ENCODE data around the gene LMAN1. TPM values are rescaled to one million over a fixed set of nuclear protein-coding genes. Genes with fewer than 3 reads are reported as not detected.
A peak's percentile ranks its signal among the peaks of the same experiment; 100 is the strongest.

Gene LMAN1
- total and polyA plus RNA-seq, 2 donors: 28.4 to 161 TPM

DNA sequence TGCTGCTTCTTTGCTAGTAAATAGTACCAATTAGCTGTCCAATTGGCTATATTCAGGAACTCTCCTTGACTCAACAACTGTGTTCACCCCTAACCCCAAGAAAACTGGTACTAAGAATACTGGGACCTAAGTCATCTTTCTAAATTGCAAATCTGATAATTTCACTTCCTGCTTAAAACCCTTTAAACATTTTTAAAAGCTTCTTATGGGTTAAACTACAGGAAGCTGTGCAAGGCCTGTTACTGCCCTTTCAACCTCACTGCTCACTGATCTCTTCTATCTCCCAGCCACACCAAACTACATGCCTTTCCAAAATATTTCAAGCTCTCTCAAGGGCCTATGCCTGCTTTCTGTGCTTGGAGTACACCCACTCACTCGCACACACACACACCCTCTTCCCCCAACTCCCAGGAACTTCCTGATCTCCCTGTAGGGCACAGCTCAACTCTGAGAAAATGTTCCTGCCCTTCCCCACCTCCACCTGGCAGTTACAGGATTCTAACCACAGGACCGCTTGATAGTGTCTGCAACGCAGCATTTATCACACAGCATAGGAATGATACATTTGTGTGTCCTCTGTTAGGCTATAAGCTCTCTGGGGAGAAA lies 6.7 kb downstream of the LMAN1 start:
- no peak overlapping the region for H3K27ac ChIP-seq (ENCODE audit: low read depth)
- H3K4me1 ChIP-seq (ENCODE audit: insufficient read depth): no peaks in the 10 kb centered on the region
- H3K4me3 ChIP-seq (ENCODE audit: low read depth, low read length): no peak overlapping the region
- peaks cover 7% of the 10 kb centered on the region for H3K36me3 ChIP-seq (ENCODE audit: insufficient read depth)
- DNase-seq (ENCODE audit: extremely low spot score): no peak
- WGBS: 91% methylated on average over 3 of the region's 3 CpGs

DNA sequence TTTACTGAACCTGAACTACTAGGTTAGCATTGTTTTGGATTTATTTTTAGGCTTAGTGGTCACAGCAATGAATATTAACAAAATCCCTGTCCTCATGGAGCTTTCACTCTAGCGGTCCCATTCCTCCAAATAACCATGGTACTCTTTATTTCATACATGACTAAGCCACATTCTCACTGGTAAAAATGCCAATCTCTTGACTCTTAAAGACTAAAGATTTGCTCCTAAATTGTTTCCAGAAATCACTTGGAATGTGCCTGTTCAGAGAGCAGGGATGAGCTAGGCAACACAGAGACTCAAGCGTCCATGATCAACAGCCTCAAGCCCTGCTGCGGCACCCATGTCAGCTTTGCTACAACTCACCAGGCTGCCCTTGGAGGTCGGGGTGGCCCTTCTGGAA lies 13.5 kb downstream of the LMAN1 start:
- no peak overlapping the region for H3K4me3 ChIP-seq (ENCODE audit: low read depth, low read length)
- no peak overlapping the region for H3K27ac ChIP-seq (ENCODE audit: low read depth)
- no peak for DNase-seq (ENCODE audit: extremely low spot score)
- peaks cover 7% of the 10 kb centered on the region for H3K36me3 ChIP-seq (ENCODE audit: insufficient read depth)
- no peaks in the 10 kb centered on the region for H3K4me1 ChIP-seq (ENCODE audit: insufficient read depth)
- WGBS: 98% methylated on average over 4 of the region's 4 CpGs

DNA sequence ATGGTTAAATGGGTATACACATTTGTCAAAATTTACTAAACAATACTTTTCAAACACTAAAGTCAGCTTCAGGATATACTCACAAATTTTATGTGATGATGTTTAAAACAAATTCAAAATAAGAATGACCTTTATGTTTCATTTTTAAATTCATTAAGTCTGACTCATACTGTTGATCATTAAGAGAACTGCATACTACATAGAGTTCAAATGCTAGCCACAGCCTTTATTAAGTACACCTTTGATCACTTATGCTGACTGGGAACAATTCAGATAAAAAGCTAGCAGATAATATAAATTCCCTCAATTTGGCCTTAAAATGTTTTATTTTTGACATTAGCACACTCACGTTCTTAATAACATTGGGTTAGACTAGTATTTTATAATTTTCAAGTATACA lies 14.1 kb downstream of the LMAN1 start:
- no peaks in the 10 kb centered on the region for H3K4me1 ChIP-seq (ENCODE audit: insufficient read depth)

DNA sequence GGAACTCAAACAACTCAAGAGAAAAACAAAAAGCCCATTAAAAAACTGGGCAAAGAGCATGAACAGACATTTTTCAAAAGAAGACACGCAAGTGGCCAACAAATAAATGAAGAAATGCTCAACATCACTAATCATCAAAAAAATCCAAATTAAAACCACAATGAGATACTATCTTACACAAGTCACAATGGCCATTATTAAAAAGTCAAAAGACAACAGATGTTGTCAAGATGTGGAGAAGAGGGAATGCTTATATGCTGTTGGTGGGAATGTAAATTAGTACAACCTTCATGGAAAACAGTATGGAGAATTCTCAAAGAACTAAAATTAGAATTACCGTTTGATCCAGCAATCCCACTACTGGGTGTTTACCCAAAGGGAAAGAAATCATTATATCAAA lies 15.1 kb downstream of the LMAN1 start:
- Histone ChIP-seq H3K36me3 (ENCODE audit: insufficient read depth) (peaks cover 8% of the 10 kb centered on the region), H3K27ac (ENCODE audit: low read depth) (no peak overlapping the region), H3K4me1 (ENCODE audit: insufficient read depth) (no peaks in the 10 kb centered on the region), H3K4me3 (ENCODE audit: low read depth, low read length) (no peak overlapping the region)
- no peak for DNase-seq (ENCODE audit: extremely low spot score)
- 97% methylated on average over 2 of the region's 2 CpGs for WGBS

More for the DNA sequence above, 14.1 kb downstream of the LMAN1 start:
- Histone ChIP-seq H3K4me3 (ENCODE audit: low read depth, low read length) (no peak overlapping the region), H3K27ac (ENCODE audit: low read depth) (no peak overlapping the region), H3K36me3 (ENCODE audit: insufficient read depth) (peaks cover 5% of the 10 kb centered on the region)
- 65% methylated on average over 1 of the region's 1 CpG for WGBS
- DNase-seq (ENCODE audit: extremely low spot score): no peak

DNA sequence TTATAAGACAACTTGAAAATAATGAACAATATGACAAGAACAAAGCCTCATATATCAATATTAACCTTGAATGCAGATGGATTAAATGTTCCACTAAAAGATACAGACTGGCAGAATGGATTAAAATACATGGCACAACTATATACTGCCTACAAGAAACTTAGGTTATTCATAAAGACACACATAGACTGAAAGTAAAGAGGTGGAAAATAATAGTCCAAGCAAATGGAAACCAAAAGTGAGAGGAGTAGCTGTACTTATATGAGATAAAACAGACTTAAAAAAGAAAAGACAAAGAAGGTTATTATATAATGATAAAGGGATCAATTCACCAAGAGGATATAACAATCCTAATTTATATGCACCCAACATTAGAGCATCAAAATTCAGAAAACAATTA lies 18.2 kb downstream of the LMAN1 start:
- H3K4me1 ChIP-seq (ENCODE audit: insufficient read depth): no peaks in the 10 kb centered on the region
- no peak for DNase-seq (ENCODE audit: extremely low spot score)
- no peak overlapping the region for H3K27ac ChIP-seq (ENCODE audit: low read depth)
- peaks cover 10% of the 10 kb centered on the region for H3K36me3 ChIP-seq (ENCODE audit: insufficient read depth)
- no peak overlapping the region for H3K4me3 ChIP-seq (ENCODE audit: low read depth, low read length)

DNA sequence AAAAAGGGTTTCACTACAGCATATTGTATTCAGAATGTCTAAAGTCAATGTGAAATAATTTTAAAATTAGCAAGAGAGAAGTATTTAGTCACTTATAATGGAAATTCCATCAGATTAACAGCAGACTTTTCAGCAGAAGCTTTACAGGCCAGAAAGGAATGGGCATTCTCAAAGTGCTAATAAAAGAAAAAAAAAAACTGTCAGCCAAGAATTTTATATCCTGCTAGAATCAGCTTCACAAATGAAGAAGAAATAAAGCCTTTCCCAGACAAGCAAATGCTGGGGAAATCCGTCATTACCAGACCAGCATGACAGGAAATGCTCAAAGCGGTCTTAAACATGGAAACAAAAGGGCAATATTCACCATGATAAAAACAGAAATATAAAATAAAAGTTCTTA lies 18.8 kb downstream of the LMAN1 start:
- no peak for DNase-seq (ENCODE audit: extremely low spot score)
- H3K4me3 ChIP-seq (ENCODE audit: low read depth, low read length): no peak overlapping the region
- no peaks in the 10 kb centered on the region for H3K4me1 ChIP-seq (ENCODE audit: insufficient read depth)
- no peak overlapping the region for H3K27ac ChIP-seq (ENCODE audit: low read depth)
- peaks cover 10% of the 10 kb centered on the region for H3K36me3 ChIP-seq (ENCODE audit: insufficient read depth)
- WGBS: 96% methylated on average over 2 of the region's 2 CpGs

DNA sequence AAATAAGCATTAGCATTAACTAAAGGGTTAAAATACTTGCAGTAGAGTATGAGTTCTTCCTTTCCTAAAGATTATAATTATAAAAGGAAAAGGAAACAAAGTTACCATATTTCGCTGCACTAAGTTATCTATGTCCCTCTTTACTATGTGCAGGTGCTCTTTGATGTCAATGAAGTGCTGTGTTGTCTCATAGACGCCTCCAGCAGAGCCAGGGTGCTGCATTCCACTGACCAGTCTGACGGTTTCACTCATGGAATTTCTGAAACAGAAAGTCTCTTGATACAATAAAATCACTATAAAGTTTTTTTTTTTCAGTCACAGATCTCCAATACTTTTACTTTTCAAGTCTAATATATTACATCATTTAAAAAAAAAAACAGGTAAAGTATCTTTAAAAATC lies 26.1 kb downstream of the LMAN1 start:
- Histone ChIP-seq H3K36me3 (ENCODE audit: insufficient read depth) (peaks cover 5% of the 10 kb centered on the region), H3K4me1 (ENCODE audit: insufficient read depth) (no peaks in the 10 kb centered on the region), H3K4me3 (ENCODE audit: low read depth, low read length) (no peak overlapping the region), H3K27ac (ENCODE audit: low read depth) (no peak overlapping the region)
- no peak for DNase-seq (ENCODE audit: extremely low spot score)
- 52% methylated on average over 3 of the region's 3 CpGs for WGBS

DNA sequence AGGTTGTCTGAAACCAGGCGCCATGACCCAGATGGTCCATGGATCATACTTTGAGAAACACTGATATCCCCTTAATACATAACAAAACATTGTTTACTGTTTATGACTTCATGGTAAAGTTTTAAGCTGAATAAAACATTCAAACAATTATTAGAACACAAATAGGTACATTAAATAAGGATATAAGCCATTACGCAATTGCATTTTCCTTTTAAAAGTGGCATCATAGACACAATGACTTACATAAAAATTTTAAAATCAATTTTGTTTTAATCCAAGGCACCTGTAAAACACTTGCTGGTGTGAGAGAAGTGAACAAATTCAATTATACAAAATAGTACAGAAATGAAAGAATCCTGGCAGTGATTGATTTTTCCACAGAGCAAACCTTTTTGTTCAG lies 30.4 kb downstream of the LMAN1 start:
- Histone ChIP-seq H3K4me1 (ENCODE audit: insufficient read depth) (no peaks in the 10 kb centered on the region), H3K36me3 (ENCODE audit: insufficient read depth) (peaks cover 4% of the 10 kb centered on the region), H3K27ac (ENCODE audit: low read depth) (no peak overlapping the region), H3K4me3 (ENCODE audit: low read depth, low read length) (no peak overlapping the region)
- no peak for DNase-seq (ENCODE audit: extremely low spot score)
- WGBS: 99% methylated on average over 2 of the region's 2 CpGs

DNA sequence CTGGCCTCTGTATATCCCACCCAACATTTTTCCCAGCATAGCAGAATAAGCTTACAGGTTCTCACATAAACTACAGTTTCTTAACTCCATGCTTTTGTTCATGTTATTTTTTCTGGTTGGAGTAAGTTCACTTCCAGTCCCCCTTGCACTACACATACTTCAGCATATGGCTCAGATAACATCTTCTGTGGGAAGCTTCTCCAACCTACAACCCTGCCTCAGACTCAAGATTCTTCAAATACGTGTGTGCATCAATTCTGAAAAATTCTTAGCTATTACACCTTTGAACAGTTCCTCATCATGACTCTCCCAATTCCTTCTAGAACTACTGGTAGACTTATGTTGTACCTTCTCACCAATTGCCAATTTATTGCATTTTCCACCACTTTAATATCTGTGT lies 33.1 kb downstream of the LMAN1 start:
- no peaks in the 10 kb centered on the region for H3K4me1 ChIP-seq (ENCODE audit: insufficient read depth)
- no peak for DNase-seq (ENCODE audit: extremely low spot score)
- no peak overlapping the region for H3K27ac ChIP-seq (ENCODE audit: low read depth)
- H3K36me3 ChIP-seq (ENCODE audit: insufficient read depth): peaks cover 2% of the 10 kb centered on the region
- 92% methylated on average over 1 of the region's 1 CpG for WGBS
- H3K4me3 ChIP-seq (ENCODE audit: low read depth, low read length): no peak overlapping the region

DNA sequence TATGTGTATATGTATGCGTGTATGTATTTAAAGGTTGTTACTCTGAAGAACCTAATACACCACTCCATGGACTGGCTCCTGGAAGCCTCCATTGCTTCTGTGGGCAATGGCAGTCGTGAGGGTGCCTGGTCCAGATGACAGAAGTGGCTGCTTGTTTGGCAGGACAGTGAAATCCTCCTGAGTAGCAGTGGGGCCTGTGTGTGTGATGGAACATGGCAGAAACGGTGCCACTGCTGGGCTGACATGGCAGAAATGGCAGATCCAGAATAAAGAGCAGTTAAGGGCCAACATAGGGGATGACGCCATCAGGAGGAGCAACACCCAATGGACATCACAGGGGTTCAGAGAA lies 34.5 kb downstream of the LMAN1 start:
- Histone ChIP-seq H3K4me3 (ENCODE audit: low read depth, low read length) (no peak overlapping the region), H3K27ac (ENCODE audit: low read depth) (no peak overlapping the region), H3K36me3 (ENCODE audit: insufficient read depth) (peaks cover 2% of the 10 kb centered on the region), H3K4me1 (ENCODE audit: insufficient read depth) (no peaks in the 10 kb centered on the region)
- WGBS: 95% methylated on average over 4 of the region's 4 CpGs
- DNase-seq (ENCODE audit: extremely low spot score): no peak

DNA sequence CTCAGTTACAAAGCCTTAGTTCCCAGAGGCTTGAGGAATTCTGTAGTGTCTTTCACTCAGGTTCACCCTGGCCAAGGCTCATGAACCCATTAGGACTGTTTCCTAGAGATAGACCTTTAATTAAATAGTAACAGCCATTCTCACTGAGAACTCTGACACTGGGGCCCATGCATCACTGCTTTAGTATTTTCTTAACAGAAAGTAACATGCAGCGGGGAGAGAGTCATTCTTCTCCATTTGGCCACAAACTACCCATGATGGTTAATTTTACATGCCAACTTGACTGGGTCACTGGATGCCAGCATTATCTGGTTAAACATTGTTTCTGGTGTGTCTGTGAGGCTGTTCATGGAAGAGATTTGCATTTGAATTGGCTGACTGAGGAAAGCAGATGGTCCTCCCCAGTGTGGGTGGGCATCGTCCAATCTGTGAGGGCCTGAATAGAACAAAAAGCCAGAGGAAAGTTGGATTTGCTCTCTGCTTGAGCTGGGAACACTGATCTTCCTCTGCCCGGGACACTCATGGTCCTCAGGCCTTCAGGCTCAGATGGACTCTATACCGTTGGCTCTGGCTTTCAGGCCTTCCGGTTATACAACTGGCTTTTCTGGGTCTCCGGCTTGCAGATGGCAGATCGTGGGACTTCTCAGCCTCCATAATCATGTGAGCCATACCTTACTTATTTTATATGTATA lies 35.0 kb downstream of the LMAN1 start:
- peaks cover 2% of the 10 kb centered on the region for H3K36me3 ChIP-seq (ENCODE audit: insufficient read depth)
- no peaks in the 10 kb centered on the region for H3K4me1 ChIP-seq (ENCODE audit: insufficient read depth)
- no peak overlapping the region for H3K27ac ChIP-seq (ENCODE audit: low read depth)
- no peak for DNase-seq (ENCODE audit: extremely low spot score)
- H3K4me3 ChIP-seq (ENCODE audit: low read depth, low read length): no peak overlapping the region
- 97% methylated on average over 7 of the region's 7 CpGs for WGBS

DNA sequence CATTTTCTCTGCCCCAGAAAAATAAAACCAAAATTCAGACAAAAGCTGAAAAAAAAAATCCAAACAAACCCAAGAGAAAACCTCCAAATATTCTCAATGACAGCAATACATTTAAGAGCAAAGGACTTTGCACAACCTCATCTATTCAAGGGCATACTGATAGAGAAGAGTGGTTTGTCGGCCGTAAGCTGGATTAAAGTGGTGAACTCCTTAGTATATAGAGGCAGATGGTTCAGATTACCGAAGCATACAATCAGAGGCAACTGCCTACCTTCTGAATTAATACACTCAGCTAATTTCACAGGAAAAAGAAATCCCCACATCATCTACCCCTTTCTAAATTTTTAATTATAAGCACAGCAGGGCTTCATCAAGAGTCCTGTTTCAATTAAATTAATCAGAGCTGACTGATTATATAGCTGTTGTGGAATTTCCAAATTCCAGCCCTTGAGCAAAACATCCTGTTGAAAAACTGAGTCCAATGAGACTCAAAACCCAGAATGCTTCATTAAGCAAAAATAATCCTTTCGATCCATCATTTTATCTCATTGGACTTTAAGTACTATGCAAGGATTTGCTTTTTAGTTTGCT lies 40.5 kb downstream of the LMAN1 start, which contains the start of gene CPLX4:
CPLX4 (minus strand) TSS at position 190 of the 591 bp plus-strand sequence; CDS start at position 3, 187 bp downstream.
- Histone ChIP-seq H3K27ac (ENCODE audit: low read depth) (no peak within 1 kb of the TSS), H3K4me1 (ENCODE audit: insufficient read depth) (no peaks in the 10 kb centered on the region), H3K4me3 (ENCODE audit: low read depth, low read length) (no peak within 1 kb of the TSS), H3K36me3 (ENCODE audit: insufficient read depth) (no peaks in the 10 kb centered on the region)
- 80% methylated on average over 4 of the region's 4 CpGs for WGBS
- DNase-seq (ENCODE audit: extremely low spot score): no peak

DNA sequence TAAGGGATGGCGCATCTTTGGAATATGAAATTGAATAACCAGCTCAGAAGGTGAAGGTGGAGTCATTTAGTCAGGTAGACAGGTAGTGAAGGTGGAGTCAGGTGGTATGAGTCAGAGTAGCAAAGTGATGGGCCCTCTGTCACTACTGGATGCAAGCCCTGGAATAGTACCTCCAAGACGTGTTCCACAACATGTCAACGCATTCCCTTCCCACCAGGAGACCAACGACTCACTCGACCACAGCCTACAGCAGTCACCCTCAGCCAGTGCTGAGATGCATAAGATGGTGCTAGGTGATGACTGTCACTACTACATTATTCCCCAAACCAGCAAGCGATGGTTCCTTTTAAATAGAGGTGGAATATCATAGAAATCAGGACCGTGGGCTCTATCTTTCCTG lies 47.4 kb downstream of the LMAN1 start:
- 87% methylated on average over 7 of the region's 7 CpGs for WGBS
- H3K4me3 ChIP-seq (ENCODE audit: low read depth, low read length): no peak overlapping the region
- H3K36me3 ChIP-seq (ENCODE audit: insufficient read depth): no peaks in the 10 kb centered on the region
- no peak for DNase-seq (ENCODE audit: extremely low spot score)
- H3K27ac ChIP-seq (ENCODE audit: low read depth): no peak overlapping the region
- H3K4me1 ChIP-seq (ENCODE audit: insufficient read depth): no peaks in the 10 kb centered on the region

DNA sequence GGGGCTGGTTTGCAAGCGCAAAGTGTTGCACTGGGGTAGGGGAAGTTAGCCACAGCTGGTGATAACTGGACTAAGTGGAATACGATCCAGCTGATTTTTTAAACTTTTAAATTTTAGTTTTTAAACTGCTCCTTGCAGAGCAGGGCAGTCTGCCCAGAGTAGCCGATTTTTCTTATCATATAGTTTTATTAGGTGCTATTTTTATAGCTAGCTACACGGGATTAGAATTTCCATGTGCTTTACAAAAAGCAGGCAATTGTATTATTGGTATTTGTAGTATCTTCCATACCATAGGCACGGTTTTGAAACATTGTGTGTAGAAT lies 50.2 kb downstream of the LMAN1 start:
- H3K4me1 ChIP-seq (ENCODE audit: insufficient read depth): no peaks in the 10 kb centered on the region
- H3K4me3 ChIP-seq (ENCODE audit: low read depth, low read length): peak overlapping the region; percentile 8
- DNase-seq (ENCODE audit: extremely low spot score): no peak
- H3K36me3 ChIP-seq (ENCODE audit: insufficient read depth): no peaks in the 10 kb centered on the region
- H3K27ac ChIP-seq (ENCODE audit: low read depth): no peak overlapping the region
- WGBS: 8% methylated on average over 5 of the region's 5 CpGs
